WTC11 (cell line): ENCODE measurements around the gene IL17F.

Experiments
- JUN ChIP-seq: sonication (generic); formaldehyde crosslinking; IDR thresholded peaks from 2 replicates; pipeline ENCODE4 v1.8.0; 2023; ENCODE audit warnings: mild to moderate bottlenecking, missing genetic modification reagents
- KAT7 ChIP-seq: sonication (generic); formaldehyde crosslinking; IDR thresholded peaks from 2 replicates; pipeline ENCODE4 v1.8.1; 2023; ENCODE audit warnings: missing genetic modification reagents, mild to moderate bottlenecking, borderline replicate concordance
- TF ChIP-seq, protein P1 (sequence below): sonication (generic); formaldehyde crosslinking; IDR thresholded peaks from 2 replicates; pipeline ENCODE4 v1.8.1; 2023; ENCODE audit warnings: mild to moderate bottlenecking, moderate library complexity, missing genetic modification reagents

DNA sequence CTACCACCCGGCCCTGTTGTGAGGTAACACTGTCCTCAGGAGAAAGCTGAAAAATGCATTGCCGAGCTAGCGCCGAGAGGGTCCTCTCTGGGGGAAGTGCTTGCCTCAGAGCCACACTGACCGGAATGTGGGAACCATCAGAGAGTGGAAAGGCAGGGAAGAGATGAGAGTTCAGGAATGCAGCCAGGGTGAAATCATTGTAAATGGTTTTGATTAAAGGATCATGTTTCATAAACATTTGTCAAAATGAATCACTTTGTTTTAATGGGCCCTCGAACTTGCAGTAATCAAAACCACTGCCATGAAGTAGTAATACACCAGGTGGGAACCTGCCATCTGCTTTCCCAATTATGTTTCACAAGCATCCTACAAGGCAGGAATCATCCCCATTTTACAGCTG lies 16.9 kb upstream of the IL17F start:
- TF ChIP-seq, protein P1, sequence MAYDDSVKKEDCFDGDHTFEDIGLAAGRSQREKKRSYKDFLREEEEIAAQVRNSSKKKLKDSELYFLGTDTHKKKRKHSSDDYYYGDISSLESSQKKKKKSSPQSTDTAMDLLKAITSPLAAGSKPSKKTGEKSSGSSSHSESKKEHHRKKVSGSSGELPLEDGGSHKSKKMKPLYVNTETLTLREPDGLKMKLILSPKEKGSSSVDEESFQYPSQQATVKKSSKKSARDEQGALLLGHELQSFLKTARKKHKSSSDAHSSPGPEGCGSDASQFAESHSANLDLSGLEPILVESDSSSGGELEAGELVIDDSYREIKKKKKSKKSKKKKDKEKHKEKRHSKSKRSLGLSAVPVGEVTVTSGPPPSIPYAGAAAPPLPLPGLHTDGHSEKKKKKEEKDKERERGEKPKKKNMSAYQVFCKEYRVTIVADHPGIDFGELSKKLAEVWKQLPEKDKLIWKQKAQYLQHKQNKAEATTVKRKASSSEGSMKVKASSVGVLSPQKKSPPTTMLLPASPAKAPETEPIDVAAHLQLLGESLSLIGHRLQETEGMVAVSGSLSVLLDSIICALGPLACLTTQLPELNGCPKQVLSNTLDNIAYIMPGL (CRISPR knock-in tag) = no peak
- no peak for TF ChIP-seq JUN (CRISPR knock-in tag)
- TF ChIP-seq KAT7 (CRISPR knock-in tag) = no peak
